ENCODE results near the gene PSMB7.

PSMB7 gene

GRCh38 chr9:124325816-124326215 is 89.4 kb downstream of the PSMB7 start:
- no peak for DNase-seq (ENCODE audit: low read depth)

GRCh38 chr9:124323904-124324303 is 91.3 kb downstream of the PSMB7 start:
- DNase-seq (ENCODE audit: low read depth) = no peak

- no peak for DNase-seq (ENCODE audit: low read depth)
Observed at GRCh38 chr9:124322618-124323432, 92.4 kb downstream of the PSMB7 start.

- DNase-seq (ENCODE audit: low read depth) = no peak
Observed at GRCh38 chr9:124321935-124322334, 93.3 kb downstream of the PSMB7 start.

- no peak for DNase-seq (ENCODE audit: low read depth)
Observed at GRCh38 chr9:124321416-124321815, 93.8 kb downstream of the PSMB7 start.

- DNase-seq (ENCODE audit: low read depth) = no peak
Observed at GRCh38 chr9:124320062-124320973, 94.9 kb downstream of the PSMB7 start.

- DNase-seq (ENCODE audit: low read depth) = no peak
Observed at GRCh38 chr9:124315882-124316281, 99.4 kb downstream of the PSMB7 start.

GRCh38 chr9:124313940-124314339 is 101.3 kb downstream of the PSMB7 start:
- no peak for DNase-seq (ENCODE audit: low read depth)

GRCh38 chr9:124312290-124313265 is 102.7 kb downstream of the PSMB7 start:
- no peak for DNase-seq (ENCODE audit: low read depth)

GRCh38 chr9:124311283-124311682 is 104.0 kb downstream of the PSMB7 start:
- no peak for DNase-seq (ENCODE audit: low read depth)

- DNase-seq (ENCODE audit: low read depth) = no peak
Observed at GRCh38 chr9:124309667-124310084, 105.6 kb downstream of the PSMB7 start.

GRCh38 chr9:124308606-124309491 is 106.4 kb downstream of the PSMB7 start:
- no peak for DNase-seq (ENCODE audit: low read depth)

GRCh38 chr9:124307379-124308030 is 107.7 kb downstream of the PSMB7 start:
- no peak for DNase-seq (ENCODE audit: low read depth)

GRCh38 chr9:124306098-124306735 is 109.0 kb downstream of the PSMB7 start:
- no peak for DNase-seq (ENCODE audit: low read depth)

GRCh38 chr9:124304285-124304684 is 111.0 kb downstream of the PSMB7 start:
- no peak for DNase-seq (ENCODE audit: low read depth)

- no peak for DNase-seq (ENCODE audit: low read depth)
Observed at GRCh38 chr9:124303762-124304161, 111.5 kb downstream of the PSMB7 start.

Data from T-helper 22 cell (primary cell).